Glomerular endothelial cell (primary cell): Measurements from ENCODE around the gene MBD3. TPM values are rescaled to one million over a fixed set of nuclear protein-coding genes. Genes with fewer than 3 reads are reported as not detected.

Experiments
- DNase-seq: peaks from one replicate; pipeline ENCODE4 v3.0.0-alpha.2; 2011; ENCODE audit warnings: low read depth, low spot score; ENCODE audit errors: extremely low read depth
- total RNA-seq: library from RNA; depleted of rRNA; stranded (reverse); fragments of >200 nt; gene quantifications from 2 replicates; pipeline ENCODE4 v1.2.3, GENCODE V29; 2015

MBD3 gene
- total RNA-seq, 1 donor from 2014 or later: 129 TPM

- no peak for DNase-seq
Measured at GRCh38 chr19:1619703-1620102, 27.0 kb upstream of the MBD3 start.

- DNase-seq: no peak
Measured at GRCh38 chr19:1619094-1619439, 26.4 kb upstream of the MBD3 start.

GRCh38 chr19:1618157-1619093 lies 25.8 kb upstream of the MBD3 start:
- DNase-seq: no peak

GRCh38 chr19:1616875-1617274 lies 24.2 kb upstream of the MBD3 start:
- DNase-seq: no peak

GRCh38 chr19:1616396-1616795 lies 23.7 kb upstream of the MBD3 start:
- no peak for DNase-seq

- DNase-seq: no peak
Measured at GRCh38 chr19:1615156-1615765, 22.6 kb upstream of the MBD3 start.

- no peak for DNase-seq
Measured at GRCh38 chr19:1613808-1614570, 21.3 kb upstream of the MBD3 start.

GRCh38 chr19:1613146-1613545 lies 20.5 kb upstream of the MBD3 start:
- DNase-seq: no peak

GRCh38 chr19:1612114-1613086 lies 19.7 kb upstream of the MBD3 start:
- no peak for DNase-seq

- no peak for DNase-seq
Measured at GRCh38 chr19:1611353-1611752, 18.7 kb upstream of the MBD3 start.

GRCh38 chr19:1610579-1610978 lies 17.9 kb upstream of the MBD3 start:
- DNase-seq: no peak

- DNase-seq: no peak
Measured at GRCh38 chr19:1609680-1610474, 17.2 kb upstream of the MBD3 start.

GRCh38 chr19:1609103-1609396 lies 16.4 kb upstream of the MBD3 start:
- no peak for DNase-seq

GRCh38 chr19:1608359-1609102 lies 15.9 kb upstream of the MBD3 start:
- DNase-seq: no peak

GRCh38 chr19:1606138-1606651 lies 13.5 kb upstream of the MBD3 start:
- DNase-seq: no peak

GRCh38 chr19:1605236-1606137 lies 12.8 kb upstream of the MBD3 start, which contains the start of gene UQCR11:
Gene UQCR11 (minus strand): TSS chr19:1605462. CDS start chr19:1605409, 53 bp downstream.
- peak; percentile 76 for DNase-seq

- DNase-seq: no peak
Measured at GRCh38 chr19:1602091-1602707, 9.5 kb upstream of the MBD3 start.
